ENCODE measurements around the gene GSTM3. TPM values are rescaled to one million over a fixed set of nuclear protein-coding genes. Genes with fewer than 3 reads are reported as not detected.

GSTM3 gene
- total and polyA plus RNA-seq, 7 donors = 21.6 to 143 (median 64.3) TPM

- peaks cover 0 to 18% (median 5%) of the 10 kb centered on the region in 4 donors for H3K4me1 ChIP-seq
- H3K36me3 ChIP-seq = no peaks in the 10 kb centered on the region
- peak; percentile 52 for DNase-seq
- H3K27me3 ChIP-seq = no peaks in the 10 kb centered on the region
- WGBS, 2 donors = 86 to 96% methylated on average over 4 of the region's 4 CpGs
- no peaks in the 10 kb centered on the region for H3K9me3 ChIP-seq
- intact Hi-C loops (cut with DNase I) = no loop called here
- no peak overlapping the region for H3K4me3 ChIP-seq
- TF ChIP-seq POLR2AphosphoS5 (IDR thresholded peaks at IDR 0.05) (no peak), EP300 (IDR thresholded peaks at IDR 0.05) (no peak), POLR2A (IDR thresholded peaks at IDR 0.05) (no peak), CTCF (IDR thresholded peaks at IDR 0.05) (no peak)
- no peak overlapping the region for H3K27ac ChIP-seq
Observed at GRCh38 chr1:109785446-109786111, 44.7 kb upstream of the GSTM3 start.

GRCh38 chr1:109784551-109785252 lies 43.9 kb upstream of the GSTM3 start:
- no peak for TF ChIP-seq EP300 (IDR thresholded peaks at IDR 0.05)
- no peak for TF ChIP-seq POLR2A (IDR thresholded peaks at IDR 0.05)
- no peak for TF ChIP-seq CTCF (IDR thresholded peaks at IDR 0.05)
- TF ChIP-seq POLR2AphosphoS5 (IDR thresholded peaks at IDR 0.05) = no peak
- intact Hi-C loops (cut with DNase I) = no loop called here
- peak; percentile 54 for DNase-seq
- Histone ChIP-seq H3K36me3 (no peaks in the 10 kb centered on the region), H3K4me1 (peaks cover 0 to 18% (median 5%) of the 10 kb centered on the region in 4 donors), H3K27me3 (no peaks in the 10 kb centered on the region), H3K9me3 (no peaks in the 10 kb centered on the region), H3K27ac (no peak overlapping the region), H3K4me3 (no peak overlapping the region)
- WGBS, 2 donors = 94 to 95% methylated on average over 5 of the region's 5 CpGs

DNA sequence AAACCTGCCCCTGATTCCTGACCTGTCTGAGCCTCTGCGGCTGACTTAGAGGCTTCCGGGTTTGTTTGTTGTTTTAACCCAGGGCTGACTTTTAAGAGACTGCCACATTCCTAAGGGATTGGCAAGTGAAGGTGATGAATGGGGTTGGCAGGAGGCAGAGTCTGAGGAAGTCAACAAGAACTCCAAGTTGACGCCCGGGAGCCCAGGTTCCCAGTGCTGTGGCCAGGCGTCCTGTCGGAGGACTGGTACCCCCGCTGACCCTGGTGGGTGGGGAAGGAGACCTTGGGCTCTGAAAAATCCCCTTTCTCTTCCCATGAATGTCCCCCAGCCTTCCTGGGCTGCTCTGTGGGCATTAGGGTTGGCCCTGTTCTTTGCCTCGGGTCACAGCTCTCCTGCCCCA lies 42.6 kb upstream of the GSTM3 start:
- DNase-seq = peak; percentile 62
- intact Hi-C loops (cut with DNase I) = no loop called here

GRCh38 chr1:109782927-109783326 lies 42.1 kb upstream of the GSTM3 start:
- TF ChIP-seq POLR2AphosphoS5 (IDR thresholded peaks at IDR 0.05) = no peak
- Histone ChIP-seq H3K4me1 (peaks cover 0 to 18% (median 5%) of the 10 kb centered on the region in 4 donors), H3K27ac (peak overlapping the region in 1 of 4 donors; percentile 19), H3K36me3 (no peaks in the 10 kb centered on the region), H3K27me3 (no peaks in the 10 kb centered on the region), H3K9me3 (no peaks in the 10 kb centered on the region), H3K4me3 (no peak overlapping the region)
- 91 to 95% methylated on average over 4 of the region's 4 CpGs for WGBS, 2 donors
- intact Hi-C loops (cut with DNase I) = no loop called here
- peak; percentile 62 for DNase-seq

More for the DNA sequence above, 42.6 kb upstream of the GSTM3 start:
- Histone ChIP-seq H3K27me3 (no peaks in the 10 kb centered on the region), H3K4me3 (no peak overlapping the region), H3K36me3 (no peaks in the 10 kb centered on the region), H3K4me1 (peaks cover 0 to 18% (median 5%) of the 10 kb centered on the region in 4 donors), H3K27ac (no peak overlapping the region), H3K9me3 (no peaks in the 10 kb centered on the region)
- 38 to 67% methylated on average over 8 of the region's 8 CpGs for WGBS, 2 donors
- TF ChIP-seq POLR2A (IDR thresholded peaks at IDR 0.05) (no peak), EP300 (IDR thresholded peaks at IDR 0.05) (no peak), CTCF (IDR thresholded peaks at IDR 0.05) (no peak), POLR2AphosphoS5 (IDR thresholded peaks at IDR 0.05) (no peak)

- TF ChIP-seq EP300 (IDR thresholded peaks at IDR 0.05) = no peak
- TF ChIP-seq CTCF (IDR thresholded peaks at IDR 0.05) = no peak
- no peak for TF ChIP-seq POLR2AphosphoS5 (IDR thresholded peaks at IDR 0.05)
- TF ChIP-seq POLR2A (IDR thresholded peaks at IDR 0.05) = no peak
- WGBS, 2 donors = 67 to 82% methylated on average over 1 of the region's 1 CpG
- no peaks in the 10 kb centered on the region for H3K9me3 ChIP-seq
Observed at GRCh38 chr1:109782514-109782913, 41.7 kb upstream of the GSTM3 start.

More at GRCh38 chr1:109782514-109782913, 41.7 kb upstream of the GSTM3 start:
- Histone ChIP-seq H3K27ac (peak overlapping the region in 1 of 4 donors; percentile 19), H3K4me3 (no peak overlapping the region), H3K36me3 (no peaks in the 10 kb centered on the region), H3K4me1 (peaks cover 0 to 18% (median 5%) of the 10 kb centered on the region in 4 donors), H3K27me3 (no peaks in the 10 kb centered on the region)
- DNase-seq = peak; percentile 64
- intact Hi-C loops (cut with DNase I) = no loop called here

Measured in sigmoid colon (tissue), 7 donors.